ENCODE data around the gene CAPN13.

The CAPN13 gene

DNA sequence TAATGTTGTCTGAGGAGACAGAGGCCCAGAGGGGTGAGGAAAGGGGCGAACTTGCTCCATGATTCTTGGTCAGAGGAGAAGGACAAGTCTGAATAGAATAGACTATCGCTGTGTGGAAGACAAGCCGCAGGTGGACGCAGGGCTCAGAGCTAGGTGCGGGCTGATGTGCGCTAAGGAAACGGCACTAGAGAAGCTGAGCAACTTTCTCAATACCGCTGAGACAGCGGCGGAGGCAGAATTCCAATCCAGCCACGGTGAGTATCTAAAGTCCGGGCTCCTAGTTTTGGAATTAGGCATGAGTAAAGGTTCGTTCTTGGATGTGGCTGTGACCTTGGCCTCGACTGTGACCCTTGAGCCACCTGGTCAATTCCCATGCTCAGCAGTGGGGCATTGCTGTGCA, 47.8 kb downstream of the CAPN13 start:
- TF ChIP-seq, protein P1, sequence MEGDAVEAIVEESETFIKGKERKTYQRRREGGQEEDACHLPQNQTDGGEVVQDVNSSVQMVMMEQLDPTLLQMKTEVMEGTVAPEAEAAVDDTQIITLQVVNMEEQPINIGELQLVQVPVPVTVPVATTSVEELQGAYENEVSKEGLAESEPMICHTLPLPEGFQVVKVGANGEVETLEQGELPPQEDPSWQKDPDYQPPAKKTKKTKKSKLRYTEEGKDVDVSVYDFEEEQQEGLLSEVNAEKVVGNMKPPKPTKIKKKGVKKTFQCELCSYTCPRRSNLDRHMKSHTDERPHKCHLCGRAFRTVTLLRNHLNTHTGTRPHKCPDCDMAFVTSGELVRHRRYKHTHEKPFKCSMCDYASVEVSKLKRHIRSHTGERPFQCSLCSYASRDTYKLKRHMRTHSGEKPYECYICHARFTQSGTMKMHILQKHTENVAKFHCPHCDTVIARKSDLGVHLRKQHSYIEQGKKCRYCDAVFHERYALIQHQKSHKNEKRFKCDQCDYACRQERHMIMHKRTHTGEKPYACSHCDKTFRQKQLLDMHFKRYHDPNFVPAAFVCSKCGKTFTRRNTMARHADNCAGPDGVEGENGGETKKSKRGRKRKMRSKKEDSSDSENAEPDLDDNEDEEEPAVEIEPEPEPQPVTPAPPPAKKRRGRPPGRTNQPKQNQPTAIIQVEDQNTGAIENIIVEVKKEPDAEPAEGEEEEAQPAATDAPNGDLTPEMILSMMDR (IDR thresholded peaks at IDR 0.05) = no peak

DNA sequence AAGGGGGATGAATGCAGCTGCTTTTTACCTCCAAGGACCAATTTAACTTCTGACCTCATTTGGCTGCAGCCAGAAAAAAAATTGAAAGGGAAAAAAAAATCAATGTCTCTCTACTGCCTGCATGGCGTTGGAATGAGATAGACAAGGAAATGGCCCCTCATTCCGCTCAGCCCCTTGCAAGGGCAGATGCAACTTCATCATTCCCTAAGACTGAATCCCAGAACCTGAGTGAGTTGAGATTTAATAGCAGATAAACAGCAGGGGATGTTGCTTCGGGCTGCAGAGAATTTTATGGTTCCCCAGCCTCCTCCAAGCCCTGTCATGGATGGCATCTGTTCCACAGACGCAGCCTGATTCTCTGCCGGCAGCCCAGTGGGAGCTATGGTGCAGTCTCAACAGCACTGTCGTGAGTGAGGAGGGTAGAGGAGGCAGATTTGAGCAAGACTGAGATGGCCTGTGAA, 49.0 kb downstream of the CAPN13 start:
- TF ChIP-seq, protein P1 (IDR thresholded peaks at IDR 0.05) = no peak

DNA sequence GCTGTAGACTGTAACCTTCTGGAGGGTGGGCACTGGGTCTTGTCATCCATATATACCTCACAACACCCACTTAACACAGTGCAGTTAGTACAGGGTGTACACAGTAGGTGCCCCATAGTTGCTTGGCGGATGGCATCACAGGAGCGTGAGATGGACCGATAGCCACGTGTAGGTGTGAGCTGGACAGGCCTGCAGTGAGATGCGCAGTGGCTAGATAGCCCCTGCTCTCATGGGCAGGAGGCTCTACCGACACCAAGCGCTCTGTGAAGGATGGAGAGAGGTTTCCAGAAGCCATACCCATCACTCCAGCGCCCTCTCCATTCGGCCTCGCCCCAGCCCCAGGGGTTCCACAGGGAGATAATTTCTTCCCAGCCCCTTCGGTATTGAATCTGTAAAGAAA, 49.5 kb downstream of the CAPN13 start:
- TF ChIP-seq, protein P1 (IDR thresholded peaks at IDR 0.05) = no peak

DNA sequence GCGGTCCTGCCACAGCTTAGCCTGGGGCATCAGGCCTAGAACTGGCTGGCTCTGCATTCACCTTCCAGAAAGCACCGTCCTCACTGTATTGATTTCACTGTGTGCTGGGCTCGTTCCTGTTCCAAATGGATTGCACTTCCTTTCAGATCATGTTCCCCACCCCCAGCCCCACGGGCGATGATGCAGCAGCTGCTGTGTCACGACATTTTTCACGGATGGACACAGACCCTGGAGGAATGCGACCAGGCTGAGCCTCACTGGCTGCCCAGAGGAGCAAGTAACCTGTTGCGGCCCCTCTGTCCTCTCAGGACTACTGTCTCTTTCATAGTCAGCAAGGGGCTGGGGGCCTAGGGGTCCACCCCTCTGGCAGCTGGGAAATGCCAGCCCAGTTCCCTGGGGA, 50.3 kb downstream of the CAPN13 start:
- TF ChIP-seq, protein P1 (IDR thresholded peaks at IDR 0.05) = no peak

DNA sequence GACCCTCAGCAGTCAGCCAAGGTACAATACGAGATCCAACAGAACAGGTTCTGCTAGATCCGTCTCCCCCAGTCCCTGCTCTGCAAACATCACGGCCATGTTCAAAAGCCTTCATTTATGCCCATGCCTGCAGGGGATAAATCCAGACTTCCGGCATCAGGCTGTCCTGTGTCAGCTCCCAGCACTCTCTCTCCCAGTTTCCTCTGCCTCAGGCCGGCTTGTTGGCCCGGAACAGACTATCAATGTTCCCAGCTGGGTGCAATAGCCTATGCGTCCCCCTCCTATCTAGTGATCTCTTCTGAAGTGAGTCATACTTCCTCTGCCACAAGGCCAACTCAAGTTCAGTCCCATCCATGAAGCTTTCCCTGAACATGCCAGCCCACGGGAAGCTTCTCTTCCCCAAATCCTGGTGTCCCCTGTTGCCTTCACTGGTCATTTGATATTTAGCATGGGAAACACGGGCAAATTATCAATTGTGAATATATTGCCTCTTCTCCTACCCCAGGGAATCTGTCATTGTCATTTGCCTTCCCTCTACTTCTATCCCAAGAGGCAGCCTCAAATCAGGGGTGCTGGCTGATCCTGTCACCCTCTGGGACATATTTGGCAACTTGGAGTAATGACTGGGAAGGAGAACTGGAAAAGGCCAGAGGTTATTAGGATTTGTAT, 51.1 kb downstream of the CAPN13 start:
- TF ChIP-seq, protein P1 (IDR thresholded peaks at IDR 0.05) = no peak

DNA sequence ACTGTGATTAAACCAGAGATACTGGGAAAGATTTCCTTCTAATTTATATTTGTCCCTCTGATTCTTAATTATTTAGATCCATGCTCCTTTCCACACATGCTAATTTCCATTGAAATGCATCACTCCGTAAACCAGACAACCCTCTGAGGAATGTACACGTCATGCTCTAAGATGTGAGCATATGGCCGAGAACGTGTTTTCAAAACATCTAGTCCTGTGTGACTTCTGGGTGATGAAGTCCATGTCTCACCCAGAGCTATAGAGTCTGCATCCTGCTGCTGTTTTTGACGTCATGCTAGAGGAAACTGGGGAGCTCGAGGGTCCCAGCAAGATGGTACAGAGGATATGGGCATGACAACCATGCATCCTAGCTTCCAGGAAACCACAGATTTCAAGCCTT, 53.6 kb downstream of the CAPN13 start:
- TF ChIP-seq, protein P1 (IDR thresholded peaks at IDR 0.05) = no peak

DNA sequence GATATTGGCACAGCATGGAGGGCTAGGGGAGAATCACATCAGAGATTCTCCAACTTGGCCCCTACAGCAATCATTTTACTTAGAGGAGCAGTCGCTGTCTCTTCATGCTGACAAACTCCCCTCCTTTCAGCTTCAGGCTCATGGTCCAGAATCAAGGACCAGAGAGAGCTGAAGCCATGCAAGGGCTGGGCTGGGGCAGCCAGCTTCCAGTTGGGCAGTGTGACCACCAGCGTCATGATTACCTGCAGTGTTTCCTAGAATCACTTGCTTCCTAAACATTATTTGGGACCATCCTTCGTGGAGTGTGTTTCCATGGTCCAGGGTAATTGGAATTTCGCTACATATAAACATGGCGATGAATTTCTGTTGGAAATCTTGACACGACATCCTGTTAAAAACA, 54.4 kb downstream of the CAPN13 start:
- TF ChIP-seq, protein P1 (IDR thresholded peaks at IDR 0.05) = no peak

DNA sequence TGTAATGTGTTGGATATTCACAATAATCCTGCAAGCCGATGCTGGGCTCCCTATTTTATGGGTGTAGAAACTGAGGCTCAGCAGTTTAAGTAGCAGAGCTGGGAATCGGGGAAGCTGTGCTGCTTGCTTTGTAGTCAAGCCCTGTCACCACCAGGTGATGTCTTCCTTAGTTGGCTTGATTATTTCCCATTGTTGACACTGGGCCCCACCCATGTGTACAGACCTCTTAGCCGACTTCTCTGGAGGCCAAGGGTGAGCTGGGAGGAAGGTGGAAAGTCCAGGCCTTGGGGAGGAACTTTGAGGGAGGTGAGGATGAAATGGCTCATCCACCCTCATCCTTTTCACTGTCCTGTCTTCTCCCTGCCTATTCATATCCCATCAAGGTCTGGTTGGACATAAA, 60.0 kb downstream of the CAPN13 start:
- TF ChIP-seq, protein P1 (IDR thresholded peaks at IDR 0.05) = no peak

Measured in LNCAP (cell line).